Measurements from ENCODE around the gene PALS2. TPM values are rescaled to one million over a fixed set of nuclear protein-coding genes. Genes with fewer than 3 reads are reported as not detected.

The PALS2 gene
- total and polyA plus RNA-seq, 10 donors = 1.8 to 28.8 (median 9.7) TPM

- Histone ChIP-seq H3K9me3 (peaks cover 0 to 38% (median 25%) of the 10 kb centered on the region in 8 donors), H3K27ac (no peak overlapping the region), H3K4me3 (no peak overlapping the region), H3K27me3 (replicated peaks in 1 of 7) (no peaks in the 10 kb centered on the region), H3K4me1 (no peaks in the 10 kb centered on the region), H3K36me3 (no peaks in the 10 kb centered on the region)
- TF ChIP-seq POLR2A (IDR thresholded peaks at IDR 0.05) = no peak
- TF ChIP-seq, protein P1, sequence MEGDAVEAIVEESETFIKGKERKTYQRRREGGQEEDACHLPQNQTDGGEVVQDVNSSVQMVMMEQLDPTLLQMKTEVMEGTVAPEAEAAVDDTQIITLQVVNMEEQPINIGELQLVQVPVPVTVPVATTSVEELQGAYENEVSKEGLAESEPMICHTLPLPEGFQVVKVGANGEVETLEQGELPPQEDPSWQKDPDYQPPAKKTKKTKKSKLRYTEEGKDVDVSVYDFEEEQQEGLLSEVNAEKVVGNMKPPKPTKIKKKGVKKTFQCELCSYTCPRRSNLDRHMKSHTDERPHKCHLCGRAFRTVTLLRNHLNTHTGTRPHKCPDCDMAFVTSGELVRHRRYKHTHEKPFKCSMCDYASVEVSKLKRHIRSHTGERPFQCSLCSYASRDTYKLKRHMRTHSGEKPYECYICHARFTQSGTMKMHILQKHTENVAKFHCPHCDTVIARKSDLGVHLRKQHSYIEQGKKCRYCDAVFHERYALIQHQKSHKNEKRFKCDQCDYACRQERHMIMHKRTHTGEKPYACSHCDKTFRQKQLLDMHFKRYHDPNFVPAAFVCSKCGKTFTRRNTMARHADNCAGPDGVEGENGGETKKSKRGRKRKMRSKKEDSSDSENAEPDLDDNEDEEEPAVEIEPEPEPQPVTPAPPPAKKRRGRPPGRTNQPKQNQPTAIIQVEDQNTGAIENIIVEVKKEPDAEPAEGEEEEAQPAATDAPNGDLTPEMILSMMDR (IDR thresholded peaks at IDR 0.05 in 8 of 11, conservative IDR thresholded peaks at IDR 0.05 in 3 of 11) = no peak
- no peak for TF ChIP-seq POLR2AphosphoS5 (IDR thresholded peaks at IDR 0.05)
- no peak for DNase-seq
- WGBS, 5 donors = 93 to 96% (median 94%) methylated on average over 3 of the region's 3 CpGs
- intact Hi-C loops (cut with DNase I; ENCODE audit: low total_unique reads) = no loop called here
Observed at GRCh38 chr7:24619978-24620377, 46.7 kb downstream of the PALS2 start.

- H3K27ac ChIP-seq = no peak overlapping the region
- no peak for DNase-seq
- WGBS, 5 donors = 62 to 80% (median 75%) methylated on average over 1 of the region's 1 CpG
Observed at GRCh38 chr7:24622646-24623182, 49.5 kb downstream of the PALS2 start.

More at GRCh38 chr7:24622646-24623182, 49.5 kb downstream of the PALS2 start:
- Histone ChIP-seq H3K4me3 (no peak overlapping the region), H3K4me1 (no peaks in the 10 kb centered on the region), H3K27me3 (replicated peaks in 1 of 7) (no peaks in the 10 kb centered on the region), H3K9me3 (peaks cover 0 to 24% (median 6%) of the 10 kb centered on the region in 8 donors), H3K36me3 (no peaks in the 10 kb centered on the region)
- no peak for TF ChIP-seq POLR2AphosphoS5 (IDR thresholded peaks at IDR 0.05)
- TF ChIP-seq, protein P1 (IDR thresholded peaks at IDR 0.05 in 8 of 11, conservative IDR thresholded peaks at IDR 0.05 in 3 of 11) = no peak
- TF ChIP-seq POLR2A (IDR thresholded peaks at IDR 0.05) = no peak
- intact Hi-C loops (cut with DNase I; ENCODE audit: low total_unique reads) = no loop called here

Small RNAs within 50 kb of the gene (small RNA-seq; reads per million reads assigned to genes)
- 0 reads per million in 4 donors for gene RNU6-1103P
- 0 reads per million in 4 donors for gene SUMO2P14

Other genes with a start within 250 kb of the PALS2 start
- gene GSDME, start 184.0 kb downstream of the PALS2 start, total RNA-seq = 1 to 10 TPM; 2.3 to 9.7 (median 4.3) TPM
- gene GSDME, start 184.0 kb downstream of the PALS2 start, polyA plus RNA-seq = 1 to 10 TPM; 2.3 to 6.0 (median 4.1) TPM

Data from spleen (tissue), 11 donors.